Muscle of leg (tissue), 11 donors: ENCODE measurements around the gene PEX7. TPM values are rescaled to one million over a fixed set of nuclear protein-coding genes. Genes with fewer than 3 reads are reported as not detected.
A peak's percentile ranks its signal among the peaks of the same experiment; 100 is the strongest.

Experiments used
- DNase-seq: peaks from one replicate; pipeline ENCODE4 v3.0.0; 2013
- H3K27ac ChIP-seq: one replicate; pipeline ENCODE4 v1.5.1; 2013; ENCODE audit warnings: mild to moderate bottlenecking, low read length, control low read depth
- H3K27me3 ChIP-seq: one replicate; pipeline ENCODE4 v1.6.1; 2013; ENCODE audit warnings: low read length; ENCODE audit not compliant: control insufficient read depth, insufficient read depth
- H3K36me3 ChIP-seq: one replicate; pipeline ENCODE4 v1.6.1; 2013; ENCODE audit warnings: low read length; ENCODE audit not compliant: control insufficient read depth, insufficient read depth
- H3K4me1 ChIP-seq: one replicate; pipeline ENCODE4 v1.6.1; 2013; ENCODE audit warnings: low read length; ENCODE audit not compliant: control insufficient read depth, insufficient read depth
- H3K4me3 ChIP-seq: one replicate; pipeline ENCODE4 v1.5.1; 2013; ENCODE audit warnings: low read length, control low read depth
- H3K9me3 ChIP-seq: replicated peaks from 2 replicates; pipeline ENCODE4 v1.6.1; 2013; ENCODE audit warnings: low read depth, low read length; ENCODE audit not compliant: control insufficient read depth
- WGBS: methylation state at CpG from one replicate; pipeline ENCODE4 v1.1.5; 2013; ENCODE audit warnings: missing lambda C conversion rate; ENCODE audit not compliant: insufficient coverage; 5-methylcytosine and 5-hydroxymethylcytosine counted together
- polyA plus RNA-seq, 8 donors: library from polyadenylated mRNA; unstranded; fragments of 120-200 nt; gene quantifications; one replicate each; pipeline versions ENCODE4 v1.2.1 to v1.2.3, GENCODE V29; 2013; ENCODE audit warnings: inconsistent platforms in 1 of 8, low replicate concordance in 1 of 8; ENCODE audit not compliant: insufficient read length in 8 of 8, insufficient read depth in 1 of 8
- total RNA-seq: library from RNA; stranded (reverse); fragments of 120-200 nt; gene quantifications from one replicate; pipeline ENCODE4 v1.2.4, GENCODE V29; 2013

Gene PEX7
- total and polyA plus RNA-seq, 9 donors, result 6.1 to 9.4 (median 8.1) TPM

GRCh38 chr6:136921381-136921935 is 99.1 kb downstream of the PEX7 start:
- Histone ChIP-seq H3K27ac (no peak overlapping the region), H3K9me3 (no peaks in the 10 kb centered on the region), H3K27me3 (peaks cover 60% of the 10 kb centered on the region), H3K4me1 (peaks cover 31% of the 10 kb centered on the region), H3K4me3 (peak overlapping the region; percentile 44), H3K36me3 (peaks cover 4% of the 10 kb centered on the region)
- WGBS, result under 1% methylated on average over 56 of the region's 59 CpGs
- peak; percentile 14 for DNase-seq

- no peaks in the 10 kb centered on the region for H3K36me3 ChIP-seq
- under 1% methylated on average over 80 of the region's 86 CpGs for WGBS
- peak within 1 kb of the TSS; percentile 44 for H3K4me3 ChIP-seq
- peaks cover 31% of the 10 kb centered on the region for H3K4me1 ChIP-seq
- peak; percentile 23 for DNase-seq
- no peaks in the 10 kb centered on the region for H3K9me3 ChIP-seq
- H3K27me3 ChIP-seq, result peaks cover 60% of the 10 kb centered on the region
- no peak within 1 kb of the TSS for H3K27ac ChIP-seq
Measured at GRCh38 chr6:136921936-136922684, 99.7 kb downstream of the PEX7 start, which contains the start of gene SLC35D3. TSS of gene SLC35D3 (plus strand) at chr6:136922301. CDS start at chr6:136922429, 128 bp downstream.

GRCh38 chr6:136922685-136923006 is 100.3 kb downstream of the PEX7 start:
- H3K27me3 ChIP-seq, result peaks cover 60% of the 10 kb centered on the region
- H3K4me3 ChIP-seq, result peak overlapping the region; percentile 28
- DNase-seq, result no peak

GRCh38 chr6:136923116-136923953 is 100.9 kb downstream of the PEX7 start:
- H3K9me3 ChIP-seq, result no peaks in the 10 kb centered on the region
- 3% methylated on average over 61 of the region's 65 CpGs for WGBS
- H3K36me3 ChIP-seq, result no peaks in the 10 kb centered on the region
- no peak overlapping the region for H3K27ac ChIP-seq
- peaks cover 57% of the 10 kb centered on the region for H3K27me3 ChIP-seq
- no peak overlapping the region for H3K4me3 ChIP-seq
- no peak for DNase-seq
- H3K4me1 ChIP-seq, result peaks cover 31% of the 10 kb centered on the region

More at GRCh38 chr6:136922685-136923006, 100.3 kb downstream of the PEX7 start:
- no peaks in the 10 kb centered on the region for H3K36me3 ChIP-seq
- 3% methylated on average over 11 of the region's 29 CpGs for WGBS
- H3K4me1 ChIP-seq, result peaks cover 31% of the 10 kb centered on the region
- no peak overlapping the region for H3K27ac ChIP-seq
- H3K9me3 ChIP-seq, result no peaks in the 10 kb centered on the region

GRCh38 chr6:136923954-136924673 is 101.7 kb downstream of the PEX7 start:
- 58% methylated on average over 40 of the region's 40 CpGs for WGBS
- peaks cover 54% of the 10 kb centered on the region for H3K27me3 ChIP-seq
- no peak for DNase-seq
- H3K27ac ChIP-seq, result no peak overlapping the region
- H3K4me3 ChIP-seq, result no peak overlapping the region
- no peaks in the 10 kb centered on the region for H3K9me3 ChIP-seq
- peaks cover 31% of the 10 kb centered on the region for H3K4me1 ChIP-seq
- no peaks in the 10 kb centered on the region for H3K36me3 ChIP-seq

GRCh38 chr6:136926383-136926782 is 104.0 kb downstream of the PEX7 start:
- H3K9me3 ChIP-seq, result no peaks in the 10 kb centered on the region
- 100% methylated on average over 2 of the region's 2 CpGs for WGBS
- peaks cover 37% of the 10 kb centered on the region for H3K27me3 ChIP-seq
- H3K4me1 ChIP-seq, result peaks cover 18% of the 10 kb centered on the region
- H3K4me3 ChIP-seq, result no peak overlapping the region
- H3K27ac ChIP-seq, result no peak overlapping the region
- no peaks in the 10 kb centered on the region for H3K36me3 ChIP-seq
- no peak for DNase-seq

GRCh38 chr6:136927292-136927691 is 104.9 kb downstream of the PEX7 start:
- H3K27me3 ChIP-seq, result peaks cover 28% of the 10 kb centered on the region
- H3K27ac ChIP-seq, result no peak overlapping the region
- no peaks in the 10 kb centered on the region for H3K36me3 ChIP-seq
- 56% methylated on average over 3 of the region's 3 CpGs for WGBS
- peaks cover 12% of the 10 kb centered on the region for H3K4me1 ChIP-seq
- no peak overlapping the region for H3K4me3 ChIP-seq
- H3K9me3 ChIP-seq, result no peaks in the 10 kb centered on the region
- no peak for DNase-seq

GRCh38 chr6:136930528-136930927 is 108.1 kb downstream of the PEX7 start:
- WGBS, result 75% methylated on average over 2 of the region's 4 CpGs

GRCh38 chr6:136932599-136932998 is 110.2 kb downstream of the PEX7 start:
- H3K9me3 ChIP-seq, result no peaks in the 10 kb centered on the region
- no peaks in the 10 kb centered on the region for H3K4me1 ChIP-seq
- H3K27me3 ChIP-seq, result peaks cover 2% of the 10 kb centered on the region
- H3K27ac ChIP-seq, result no peak overlapping the region
- no peak for DNase-seq
- H3K36me3 ChIP-seq, result no peaks in the 10 kb centered on the region
- no peak overlapping the region for H3K4me3 ChIP-seq
- WGBS, result 100% methylated on average over 1 of the region's 2 CpGs

More at GRCh38 chr6:136930528-136930927, 108.1 kb downstream of the PEX7 start:
- no peak for DNase-seq
- Histone ChIP-seq H3K27ac (no peak overlapping the region), H3K36me3 (no peaks in the 10 kb centered on the region), H3K27me3 (peaks cover 6% of the 10 kb centered on the region), H3K4me1 (no peaks in the 10 kb centered on the region), H3K9me3 (no peaks in the 10 kb centered on the region), H3K4me3 (no peak overlapping the region)
